ENCODE measurements around the gene PRR20C. TPM values are rescaled to one million over a fixed set of nuclear protein-coding genes. Genes with fewer than 3 reads are reported as not detected.
"Not testable (repeated sequence)": the region's sequence is repeated elsewhere in the genome, so short reads cannot be mapped to it uniquely, and the experiment has no call there.

Gene PRR20C
- total and polyA plus RNA-seq, 2 donors (not counting 1 experiment from before 2014, with no cell fraction given), result not detected

GRCh38 chr13:57166897-57167296 is 13.0 kb downstream of the PRR20C start, which contains the start of gene PRR20E:
Gene PRR20E (plus strand): TSS chr13:57167197. CDS start chr13:57167584, 387 bp downstream.
- not testable (repeated sequence) for H3K4me1 ChIP-seq (ENCODE audit: control insufficient read depth, extremely low read depth, insufficient read depth, low read length); H3K27me3 ChIP-seq (ENCODE audit: control insufficient read depth, insufficient read depth, low read length); H3K4me3 ChIP-seq (replicated peaks in 1 of 4; ENCODE audit: control extremely low read depth in 1 of 4, insufficient read depth in 1 of 4, low read depth in 3 of 4, low read length in 4 of 4); H3K79me2 ChIP-seq (ENCODE audit: control insufficient read depth, insufficient read depth, low read length); H2AFZ ChIP-seq (ENCODE audit: low read length); H4K20me1 ChIP-seq (ENCODE audit: control insufficient read depth, extremely low read depth, insufficient read depth, low read length); H3K27ac ChIP-seq (ENCODE audit: insufficient read depth, low read length); H3K36me3 ChIP-seq (ENCODE audit: control insufficient read depth, insufficient read depth, low read length); H3K9ac ChIP-seq (ENCODE audit: insufficient read depth, low read length); H3K4me2 ChIP-seq (ENCODE audit: extremely low read depth, insufficient read depth, low read length); DNase-seq (ENCODE audit: low read depth in 2 of 2); H3K9me3 ChIP-seq (ENCODE audit: control insufficient read depth, insufficient read depth, low read depth, low read length)

GRCh38 chr13:57191667-57192066 is 37.8 kb downstream of the PRR20C start:
- H3K4me2 ChIP-seq (ENCODE audit: extremely low read depth, insufficient read depth, low read length), result no peak overlapping the region
- no peaks in the 10 kb centered on the region for H3K27me3 ChIP-seq (ENCODE audit: control insufficient read depth, insufficient read depth, low read length)
- TF ChIP-seq EZH2 (IDR thresholded peaks at IDR 0.05; ENCODE audit: low read length, missing control alignments) (no peak), CTCF (conservative IDR thresholded peaks at IDR 0.05 in 1 of 2, IDR thresholded peaks at IDR 0.05 in 1 of 2; ENCODE audit: low read depth in 1 of 2, low read length in 2 of 2) (no peak)

More at GRCh38 chr13:57191667-57192066, 37.8 kb downstream of the PRR20C start:
- Histone ChIP-seq H3K9me3 (ENCODE audit: control insufficient read depth, insufficient read depth, low read depth, low read length) (no peaks in the 10 kb centered on the region), H2AFZ (ENCODE audit: low read length) (no peak overlapping the region), H3K36me3 (ENCODE audit: control insufficient read depth, insufficient read depth, low read length) (no peaks in the 10 kb centered on the region), H3K9ac (ENCODE audit: insufficient read depth, low read length) (no peak overlapping the region), H3K4me3 (replicated peaks in 1 of 4; ENCODE audit: control extremely low read depth in 1 of 4, insufficient read depth in 1 of 4, low read depth in 3 of 4, low read length in 4 of 4) (no peak overlapping the region), H4K20me1 (ENCODE audit: control insufficient read depth, extremely low read depth, insufficient read depth, low read length) (no peaks in the 10 kb centered on the region), H3K27ac (ENCODE audit: insufficient read depth, low read length) (no peak overlapping the region), H3K4me1 (ENCODE audit: control insufficient read depth, extremely low read depth, insufficient read depth, low read length) (no peaks in the 10 kb centered on the region), H3K79me2 (ENCODE audit: control insufficient read depth, insufficient read depth, low read length) (no peaks in the 10 kb centered on the region)
- no peak for DNase-seq (ENCODE audit: low read depth in 2 of 2)

Other genes starting within 250 kb of the PRR20C start
- not detected in 2 replicates for gene PRR20A, start 13.1 kb upstream of the PRR20C start, total RNA-seq
- gene PRR20A, start 13.1 kb upstream of the PRR20C start, polyA plus RNA-seq, result not detected in 2 replicates
- gene PRR20B, start 6.6 kb upstream of the PRR20C start, total RNA-seq, result not detected in 2 replicates
- not detected in 2 replicates for gene PRR20B, start 6.6 kb upstream of the PRR20C start, polyA plus RNA-seq
- not detected in 2 replicates for gene PRR20D, start 6.6 kb downstream of the PRR20C start, total RNA-seq
- not detected in 2 replicates for gene PRR20D, start 6.6 kb downstream of the PRR20C start, polyA plus RNA-seq
- gene PRR20E, start 13.1 kb downstream of the PRR20C start, total RNA-seq, result not detected in 2 replicates
- not detected in 2 replicates for gene PRR20E, start 13.1 kb downstream of the PRR20C start, polyA plus RNA-seq